DND-41 (cell line): ENCODE data around the gene DSC1.

Experiments
- ATAC-seq: fragments of 200-7000 bp; cut with Tn5 transposase; 3 replicates; pipeline ENCODE4 v1.9.1; 2021; ENCODE audit warnings: low read depth; ENCODE audit not compliant: insufficient read depth
- DNase-seq: peaks from one replicate; pipeline ENCODE4 v3.0.0-alpha.2; 2020
- H2AFZ ChIP-seq: 2 replicates; pipeline ENCODE4 v1.6.0; 2012; ENCODE audit warnings: low read depth, low read length
- H3K27ac ChIP-seq: 2 replicates; pipeline ENCODE4 v1.5.1; 2012; ENCODE audit warnings: low read length, inconsistent platforms
- H3K27me3 ChIP-seq: fragments of 200-600 bp; sonication (generic); 2 replicates; pipeline ENCODE4 v1.6.0; 2012; ENCODE audit warnings: low read length, mild to moderate bottlenecking, inconsistent platforms; ENCODE audit not compliant: insufficient read depth, poor library complexity
- H3K36me3 ChIP-seq: 2 replicates; pipeline ENCODE4 v1.5.1; 2012; ENCODE audit warnings: low read length, inconsistent platforms; ENCODE audit not compliant: insufficient read depth
- H3K4me1 ChIP-seq: 2 replicates; pipeline ENCODE4 v1.5.1; 2012; ENCODE audit warnings: mild to moderate bottlenecking, low read length; ENCODE audit not compliant: insufficient read depth
- H3K4me2 ChIP-seq: 2 replicates; pipeline ENCODE4 v1.6.0; 2012; ENCODE audit warnings: mild to moderate bottlenecking, moderate library complexity, low read length, inconsistent platforms; ENCODE audit not compliant: insufficient read depth
- H3K4me3 ChIP-seq, 2 experiments: fragments of 200-600 bp in 1 of 2; shearing (Covaris generic) in 1 of 2; 2 replicates each; pipeline ENCODE4 v1.5.1; 2012 to 2016; ENCODE audit warnings: inconsistent platforms in 2 of 2, low read length in 2 of 2, mild to moderate bottlenecking in 2 of 2, low read depth in 1 of 2, moderate library complexity in 1 of 2
- H3K79me2 ChIP-seq: 2 replicates; pipeline ENCODE4 v1.6.0; 2012; ENCODE audit warnings: low read length, inconsistent platforms; ENCODE audit not compliant: insufficient read depth
- H3K9ac ChIP-seq: 2 replicates; pipeline ENCODE4 v1.6.0; 2012; ENCODE audit warnings: low read depth, mild to moderate bottlenecking, inconsistent platforms, low read length, moderate library complexity
- H3K9me3 ChIP-seq: 2 replicates; pipeline ENCODE4 v1.5.1; 2012; ENCODE audit warnings: low read length, moderate library complexity, mild to moderate bottlenecking, inconsistent platforms; ENCODE audit not compliant: insufficient read depth, severe bottlenecking
- H4K20me1 ChIP-seq: 2 replicates; pipeline ENCODE4 v1.6.0; 2012; ENCODE audit warnings: low read length; ENCODE audit not compliant: insufficient read depth
- EZH2 ChIP-seq: IDR thresholded peaks from 3 replicates; pipeline ENCODE4 v1.6.1; 2012; ENCODE audit warnings: borderline replicate concordance, low read depth, mild to moderate bottlenecking, moderate library complexity, low read length, inconsistent platforms; ENCODE audit not compliant: severe bottlenecking
- TF ChIP-seq, protein P1 (sequence below): IDR thresholded peaks from 2 replicates; pipeline ENCODE4 v1.5.1; 2012; ENCODE audit warnings: borderline replicate concordance, low read length, moderate library complexity, mild to moderate bottlenecking; ENCODE audit not compliant: poor library complexity, severe bottlenecking; ENCODE audit errors: extremely low read depth

Gene DSC1, protein sequence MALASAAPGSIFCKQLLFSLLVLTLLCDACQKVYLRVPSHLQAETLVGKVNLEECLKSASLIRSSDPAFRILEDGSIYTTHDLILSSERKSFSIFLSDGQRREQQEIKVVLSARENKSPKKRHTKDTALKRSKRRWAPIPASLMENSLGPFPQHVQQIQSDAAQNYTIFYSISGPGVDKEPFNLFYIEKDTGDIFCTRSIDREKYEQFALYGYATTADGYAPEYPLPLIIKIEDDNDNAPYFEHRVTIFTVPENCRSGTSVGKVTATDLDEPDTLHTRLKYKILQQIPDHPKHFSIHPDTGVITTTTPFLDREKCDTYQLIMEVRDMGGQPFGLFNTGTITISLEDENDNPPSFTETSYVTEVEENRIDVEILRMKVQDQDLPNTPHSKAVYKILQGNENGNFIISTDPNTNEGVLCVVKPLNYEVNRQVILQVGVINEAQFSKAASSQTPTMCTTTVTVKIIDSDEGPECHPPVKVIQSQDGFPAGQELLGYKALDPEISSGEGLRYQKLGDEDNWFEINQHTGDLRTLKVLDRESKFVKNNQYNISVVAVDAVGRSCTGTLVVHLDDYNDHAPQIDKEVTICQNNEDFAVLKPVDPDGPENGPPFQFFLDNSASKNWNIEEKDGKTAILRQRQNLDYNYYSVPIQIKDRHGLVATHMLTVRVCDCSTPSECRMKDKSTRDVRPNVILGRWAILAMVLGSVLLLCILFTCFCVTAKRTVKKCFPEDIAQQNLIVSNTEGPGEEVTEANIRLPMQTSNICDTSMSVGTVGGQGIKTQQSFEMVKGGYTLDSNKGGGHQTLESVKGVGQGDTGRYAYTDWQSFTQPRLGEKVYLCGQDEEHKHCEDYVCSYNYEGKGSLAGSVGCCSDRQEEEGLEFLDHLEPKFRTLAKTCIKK

DNA sequence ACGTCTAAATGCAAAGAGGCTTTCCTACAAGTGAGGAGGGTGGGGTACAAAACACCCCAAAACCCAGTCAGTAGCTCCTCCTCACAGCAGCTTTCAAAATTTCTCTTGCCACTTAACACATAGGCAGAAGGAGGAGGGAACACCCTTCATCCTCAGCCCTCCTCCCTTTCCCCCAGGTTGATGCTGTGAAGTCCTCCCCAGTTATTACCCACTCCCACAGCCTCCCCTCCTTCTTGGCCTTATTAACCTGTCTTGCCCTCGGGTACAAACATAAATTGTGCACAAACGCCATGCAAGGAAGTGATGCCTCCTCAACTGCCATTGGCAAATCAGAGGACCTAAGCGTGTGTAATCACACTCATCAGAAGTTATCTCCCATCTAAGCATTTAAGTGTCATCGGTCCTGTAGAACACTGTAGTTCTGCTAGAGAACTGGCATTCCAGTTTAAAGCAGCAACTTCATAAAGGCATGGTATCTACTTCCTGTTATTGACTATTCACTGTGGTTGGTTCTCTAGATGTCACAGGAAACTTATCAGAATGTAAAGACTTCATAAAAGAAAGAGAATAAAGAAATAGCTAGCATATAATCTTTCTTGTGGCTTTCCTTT is at the start of gene DSC1:
Gene DSC1 (minus strand): TSS at position 32 of the 611 bp plus-strand sequence. CDS start 262 bp downstream, outside the sequence.
- H3K9ac ChIP-seq = no peak within 1 kb of the TSS
- DNase-seq = no peak

DNA sequence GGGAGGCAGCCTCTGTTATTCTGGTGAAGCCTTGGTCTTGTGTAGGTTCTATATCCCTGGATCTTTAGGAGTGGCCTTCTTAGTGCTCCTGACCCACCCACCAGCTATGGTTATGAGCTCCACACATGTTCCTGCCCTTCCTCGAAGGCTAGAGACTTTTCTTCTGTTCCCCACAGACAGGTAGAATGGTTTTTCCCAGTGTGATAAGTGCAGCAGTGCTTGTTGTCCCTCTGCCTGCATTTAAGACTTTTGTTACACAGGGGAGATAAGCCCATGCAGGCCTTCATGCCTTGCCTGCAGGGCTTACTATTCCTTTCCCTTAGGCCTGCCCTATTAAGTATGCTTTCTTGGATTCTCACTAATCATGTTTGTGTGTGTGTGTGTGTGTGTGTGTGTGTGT is 48.4 kb upstream of the DSC1 start:
- no peak overlapping the region for H3K27ac ChIP-seq
- H3K4me1 ChIP-seq = no peaks in the 10 kb centered on the region
- H3K9ac ChIP-seq = no peak overlapping the region
- DNase-seq (no peak), ATAC-seq (no peak)
- no peaks in the 10 kb centered on the region for H3K27me3 ChIP-seq
- no peaks in the 10 kb centered on the region for H3K36me3 ChIP-seq
- H4K20me1 ChIP-seq = no peaks in the 10 kb centered on the region
- no peak overlapping the region for H2AFZ ChIP-seq
- TF ChIP-seq, protein P1, sequence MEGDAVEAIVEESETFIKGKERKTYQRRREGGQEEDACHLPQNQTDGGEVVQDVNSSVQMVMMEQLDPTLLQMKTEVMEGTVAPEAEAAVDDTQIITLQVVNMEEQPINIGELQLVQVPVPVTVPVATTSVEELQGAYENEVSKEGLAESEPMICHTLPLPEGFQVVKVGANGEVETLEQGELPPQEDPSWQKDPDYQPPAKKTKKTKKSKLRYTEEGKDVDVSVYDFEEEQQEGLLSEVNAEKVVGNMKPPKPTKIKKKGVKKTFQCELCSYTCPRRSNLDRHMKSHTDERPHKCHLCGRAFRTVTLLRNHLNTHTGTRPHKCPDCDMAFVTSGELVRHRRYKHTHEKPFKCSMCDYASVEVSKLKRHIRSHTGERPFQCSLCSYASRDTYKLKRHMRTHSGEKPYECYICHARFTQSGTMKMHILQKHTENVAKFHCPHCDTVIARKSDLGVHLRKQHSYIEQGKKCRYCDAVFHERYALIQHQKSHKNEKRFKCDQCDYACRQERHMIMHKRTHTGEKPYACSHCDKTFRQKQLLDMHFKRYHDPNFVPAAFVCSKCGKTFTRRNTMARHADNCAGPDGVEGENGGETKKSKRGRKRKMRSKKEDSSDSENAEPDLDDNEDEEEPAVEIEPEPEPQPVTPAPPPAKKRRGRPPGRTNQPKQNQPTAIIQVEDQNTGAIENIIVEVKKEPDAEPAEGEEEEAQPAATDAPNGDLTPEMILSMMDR = no peak
- TF ChIP-seq EZH2 = no peak
- no peak overlapping the region for H3K4me2 ChIP-seq
- H3K9me3 ChIP-seq = no peaks in the 10 kb centered on the region
- H3K4me3 ChIP-seq = no peak overlapping the region
- H3K79me2 ChIP-seq = no peaks in the 10 kb centered on the region

More for the DNA sequence above, at the start of gene DSC1:
- no peak within 1 kb of the TSS for H2AFZ ChIP-seq
- no peak within 1 kb of the TSS for H3K4me3 ChIP-seq
- no peaks in the 10 kb centered on the region for H3K36me3 ChIP-seq
- H3K79me2 ChIP-seq = no peaks in the 10 kb centered on the region
- no peaks in the 10 kb centered on the region for H3K4me1 ChIP-seq
- H3K27ac ChIP-seq = no peak within 1 kb of the TSS
- H3K9me3 ChIP-seq = no peaks in the 10 kb centered on the region
- no peak; the same call in 2 of the 3 replicates for ATAC-seq
- H4K20me1 ChIP-seq = no peaks in the 10 kb centered on the region
- TF ChIP-seq, protein P1 = no peak
- no peak for TF ChIP-seq EZH2
- no peak within 1 kb of the TSS for H3K4me2 ChIP-seq
- H3K27me3 ChIP-seq = no peaks in the 10 kb centered on the region

DNA sequence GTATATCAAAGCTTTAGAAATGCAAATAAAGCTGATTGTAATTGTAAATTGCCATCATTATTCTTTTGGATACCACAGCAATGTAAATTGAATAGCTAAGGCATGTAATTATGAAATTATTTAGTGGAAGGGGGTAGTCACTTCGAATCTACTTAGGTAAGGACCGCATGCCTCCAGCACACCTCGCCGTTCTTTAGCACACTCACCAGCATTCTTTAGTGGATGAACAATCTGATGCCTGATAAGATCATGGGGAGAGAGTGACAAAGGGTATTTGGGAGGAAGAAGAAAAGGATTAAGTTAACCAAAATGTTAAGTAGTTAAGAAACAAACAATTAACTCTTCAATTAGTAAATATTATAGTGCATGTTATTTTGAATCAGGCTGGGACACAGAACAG is 46.4 kb upstream of the DSC1 start:
- DNase-seq (no peak), ATAC-seq (no peak)
- Histone ChIP-seq H4K20me1 (no peaks in the 10 kb centered on the region), H3K9me3 (no peaks in the 10 kb centered on the region), H3K4me2 (no peak overlapping the region), H3K27me3 (no peaks in the 10 kb centered on the region), H2AFZ (no peak overlapping the region), H3K27ac (no peak overlapping the region), H3K79me2 (no peaks in the 10 kb centered on the region), H3K4me3 (no peak overlapping the region), H3K4me1 (no peaks in the 10 kb centered on the region), H3K9ac (no peak overlapping the region), H3K36me3 (no peaks in the 10 kb centered on the region)
- TF ChIP-seq EZH2 = no peak
- TF ChIP-seq, protein P1 = no peak
